Measurements from ENCODE around the gene C6. TPM values are rescaled to one million over a fixed set of nuclear protein-coding genes. Genes with fewer than 3 reads are reported as not detected.
"Not testable (repeated sequence)": the region's sequence is repeated elsewhere in the genome, so short reads cannot be mapped to it uniquely, and the experiment has no call there.

Gene C6
- total RNA-seq, 2 donors from 2014 or later, result 3.5 to 4.6 TPM

- H3K4me3 ChIP-seq, result no peak overlapping the region
- H3K27ac ChIP-seq, result no peak overlapping the region
- DNase-seq (ENCODE audit: low spot score), result no peak
- H3K27me3 ChIP-seq (replicated peaks; ENCODE audit: insufficient read depth), result no peaks in the 10 kb centered on the region
- H3K9me3 ChIP-seq, result no peaks in the 10 kb centered on the region
- intact Hi-C loops (cut with DNase I), result no loop called here
- WGBS, result 84% methylated on average over 1 of the region's 1 CpG
- TF ChIP-seq, protein P1, sequence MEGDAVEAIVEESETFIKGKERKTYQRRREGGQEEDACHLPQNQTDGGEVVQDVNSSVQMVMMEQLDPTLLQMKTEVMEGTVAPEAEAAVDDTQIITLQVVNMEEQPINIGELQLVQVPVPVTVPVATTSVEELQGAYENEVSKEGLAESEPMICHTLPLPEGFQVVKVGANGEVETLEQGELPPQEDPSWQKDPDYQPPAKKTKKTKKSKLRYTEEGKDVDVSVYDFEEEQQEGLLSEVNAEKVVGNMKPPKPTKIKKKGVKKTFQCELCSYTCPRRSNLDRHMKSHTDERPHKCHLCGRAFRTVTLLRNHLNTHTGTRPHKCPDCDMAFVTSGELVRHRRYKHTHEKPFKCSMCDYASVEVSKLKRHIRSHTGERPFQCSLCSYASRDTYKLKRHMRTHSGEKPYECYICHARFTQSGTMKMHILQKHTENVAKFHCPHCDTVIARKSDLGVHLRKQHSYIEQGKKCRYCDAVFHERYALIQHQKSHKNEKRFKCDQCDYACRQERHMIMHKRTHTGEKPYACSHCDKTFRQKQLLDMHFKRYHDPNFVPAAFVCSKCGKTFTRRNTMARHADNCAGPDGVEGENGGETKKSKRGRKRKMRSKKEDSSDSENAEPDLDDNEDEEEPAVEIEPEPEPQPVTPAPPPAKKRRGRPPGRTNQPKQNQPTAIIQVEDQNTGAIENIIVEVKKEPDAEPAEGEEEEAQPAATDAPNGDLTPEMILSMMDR (IDR thresholded peaks at IDR 0.05), result no peak
- TF ChIP-seq POLR2AphosphoS5 (IDR thresholded peaks at IDR 0.05) (no peak), POLR2A (IDR thresholded peaks at IDR 0.05) (no peak)
- H3K4me1 ChIP-seq (replicated peaks), result no peaks in the 10 kb centered on the region
- H3K36me3 ChIP-seq, result no peaks in the 10 kb centered on the region
These were observed 5.8 kb upstream of the C6 start for GRCh38 chr5:41218929-41219657.

DNA sequence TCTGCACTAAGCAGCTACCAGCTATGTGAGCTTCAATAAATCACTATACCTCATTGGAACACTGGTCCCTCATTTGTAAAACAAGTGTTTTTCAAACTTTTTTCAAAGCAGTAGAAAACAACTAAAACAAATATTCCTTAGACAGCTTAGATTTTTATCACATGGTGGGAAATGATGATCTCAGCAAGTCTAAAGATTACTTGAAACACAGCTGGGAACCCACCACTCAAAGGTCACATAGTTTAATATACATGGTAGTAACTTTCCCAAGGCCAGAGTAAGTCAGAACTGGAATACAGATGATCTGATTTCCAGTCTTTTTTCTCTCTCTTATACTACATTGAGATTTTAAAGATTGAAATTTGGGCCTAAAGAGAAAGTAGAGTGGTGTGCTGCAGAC lies 850 bp upstream of the C6 start:
- DNase-seq (ENCODE audit: low spot score), result no peak

DNA sequence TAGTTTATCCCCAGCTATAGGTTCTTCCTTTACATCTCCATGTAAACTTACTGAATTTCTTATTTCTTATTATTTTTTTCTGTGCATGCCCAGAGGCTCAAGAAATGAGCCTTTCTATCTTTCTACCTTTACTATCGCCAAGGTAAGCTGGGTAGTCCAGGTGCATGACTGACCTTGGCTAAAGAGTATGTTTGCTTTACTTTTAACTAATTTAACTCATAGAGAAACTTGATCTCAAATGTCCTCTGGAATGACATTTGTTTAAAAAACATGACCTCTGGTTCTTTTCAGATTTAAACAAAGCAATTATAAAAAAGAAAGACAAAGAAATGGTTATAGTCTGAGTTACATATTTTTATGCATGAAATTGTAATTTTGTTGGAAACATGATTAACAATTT lies 397 bp downstream of the C6 start:
- no peak for DNase-seq (ENCODE audit: low spot score)
- H3K36me3 ChIP-seq, result no peaks in the 10 kb centered on the region
- no peaks in the 10 kb centered on the region for H3K9me3 ChIP-seq
- TF ChIP-seq, protein P1 (IDR thresholded peaks at IDR 0.05), result no peak
- TF ChIP-seq POLR2AphosphoS5 (IDR thresholded peaks at IDR 0.05) (no peak), POLR2A (IDR thresholded peaks at IDR 0.05) (no peak)
- H3K27me3 ChIP-seq (replicated peaks; ENCODE audit: insufficient read depth), result no peaks in the 10 kb centered on the region
- intact Hi-C loops (cut with DNase I), result no loop called here
- 89% methylated on average over 1 of the region's 1 CpG for WGBS
- no peak overlapping the region for H3K4me3 ChIP-seq
- no peak overlapping the region for H3K27ac ChIP-seq
- no peaks in the 10 kb centered on the region for H3K4me1 ChIP-seq (replicated peaks)

More for the DNA sequence above, 850 bp upstream of the C6 start:
- TF ChIP-seq POLR2AphosphoS5 (IDR thresholded peaks at IDR 0.05), result no peak
- Histone ChIP-seq H3K36me3 (no peaks in the 10 kb centered on the region), H3K9me3 (no peaks in the 10 kb centered on the region), H3K27me3 (replicated peaks; ENCODE audit: insufficient read depth) (no peaks in the 10 kb centered on the region), H3K27ac (no peak overlapping the region), H3K4me3 (no peak overlapping the region), H3K4me1 (replicated peaks) (no peaks in the 10 kb centered on the region)
- intact Hi-C loops (cut with DNase I), result no loop called here

DNA sequence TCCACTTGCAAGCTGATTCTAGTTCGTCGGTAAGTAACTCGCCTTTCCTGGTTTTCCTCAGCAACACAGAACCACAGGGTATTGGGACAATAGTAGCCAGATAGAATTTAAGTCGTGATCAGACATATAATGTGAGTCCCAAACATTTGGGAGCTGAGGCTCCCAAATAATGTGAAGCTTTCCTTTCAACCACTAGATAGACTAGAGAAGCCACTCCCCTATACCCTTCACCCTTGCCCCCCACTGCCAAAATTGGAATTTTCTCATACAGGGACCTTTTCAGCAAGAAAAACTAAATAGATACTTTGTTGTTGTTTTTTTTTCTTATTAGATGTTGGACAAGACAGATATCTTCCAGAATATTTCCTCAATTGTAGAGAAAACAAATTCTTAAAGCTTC lies 1.9 kb downstream of the C6 start:
- Histone ChIP-seq H3K9me3 (no peaks in the 10 kb centered on the region), H3K4me1 (replicated peaks) (no peaks in the 10 kb centered on the region), H3K27ac (no peak overlapping the region), H3K27me3 (replicated peaks; ENCODE audit: insufficient read depth) (no peaks in the 10 kb centered on the region), H3K4me3 (no peak overlapping the region), H3K36me3 (no peaks in the 10 kb centered on the region)
- intact Hi-C loops (cut with DNase I), result no loop called here
- WGBS, result 94% methylated on average over 4 of the region's 4 CpGs
- no peak for DNase-seq (ENCODE audit: low spot score)
- TF ChIP-seq, protein P1 (IDR thresholded peaks at IDR 0.05), result no peak
- no peak for TF ChIP-seq POLR2AphosphoS5 (IDR thresholded peaks at IDR 0.05)
- TF ChIP-seq POLR2A (IDR thresholded peaks at IDR 0.05), result no peak

DNA sequence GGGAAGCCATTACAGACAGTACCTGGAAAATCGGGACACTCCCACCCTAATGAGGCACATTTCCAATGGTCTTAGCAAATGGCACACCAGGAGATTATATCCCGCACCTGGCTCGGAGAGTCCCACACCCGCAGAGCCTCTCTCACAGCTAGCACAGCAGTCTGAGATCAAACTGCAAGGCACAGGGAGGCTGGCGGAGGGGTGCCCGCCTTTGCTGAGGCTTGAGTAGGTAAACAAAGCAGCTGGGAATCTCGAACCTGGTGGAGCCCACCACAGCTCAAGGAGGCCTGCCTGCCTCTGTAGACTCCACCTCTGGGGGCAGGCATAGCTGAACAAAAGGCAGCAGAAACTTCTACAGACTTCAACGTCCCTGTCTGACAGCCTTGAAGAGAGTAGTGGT lies 7.9 kb downstream of the C6 start:
- H3K4me1 ChIP-seq (replicated peaks); H3K9me3 ChIP-seq; H3K36me3 ChIP-seq; intact Hi-C loops (cut with DNase I); H3K27me3 ChIP-seq (replicated peaks; ENCODE audit: insufficient read depth); DNase-seq (ENCODE audit: low spot score); H3K27ac ChIP-seq; H3K4me3 ChIP-seq: not testable (repeated sequence)
- 94% methylated on average over 8 of the region's 8 CpGs for WGBS

DNA sequence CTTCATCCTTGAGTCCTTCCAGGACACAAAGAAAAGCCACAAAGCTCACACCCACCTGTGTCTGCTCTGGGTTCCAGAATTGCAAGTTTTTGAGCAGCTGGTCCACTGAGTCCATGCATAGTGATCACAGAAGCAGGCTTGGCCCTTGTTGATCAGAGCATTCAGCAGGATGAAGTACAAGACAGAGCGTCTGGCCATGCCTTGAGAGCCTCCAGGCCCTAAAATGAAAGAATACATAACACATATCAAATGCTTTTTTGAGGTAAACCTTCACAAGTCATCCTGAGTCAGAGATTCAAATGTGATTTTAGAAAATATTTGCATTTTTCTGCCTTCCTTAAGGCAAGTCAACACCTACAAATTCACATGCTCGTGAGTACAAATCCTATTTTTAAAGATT lies 10.3 kb downstream of the C6 start:
- Histone ChIP-seq H3K4me3 (no peak overlapping the region), H3K4me1 (replicated peaks) (no peaks in the 10 kb centered on the region), H3K9me3 (no peaks in the 10 kb centered on the region), H3K27ac (no peak overlapping the region), H3K36me3 (no peaks in the 10 kb centered on the region), H3K27me3 (replicated peaks; ENCODE audit: insufficient read depth) (no peaks in the 10 kb centered on the region)
- TF ChIP-seq POLR2A (IDR thresholded peaks at IDR 0.05) (no peak), POLR2AphosphoS5 (IDR thresholded peaks at IDR 0.05) (no peak)
- TF ChIP-seq, protein P1 (IDR thresholded peaks at IDR 0.05), result no peak
- DNase-seq (ENCODE audit: low spot score), result no peak
- intact Hi-C loops (cut with DNase I), result no loop called here
- 92% methylated on average over 2 of the region's 2 CpGs for WGBS
